DMS79 (cell line): ENCODE data around the gene ARMC2.
"Not testable (repeated sequence)": the region's sequence is repeated elsewhere in the genome, so short reads cannot be mapped to it uniquely, and the experiment has no call there.

Source experiments
- DNase-seq: peaks from one replicate; lab custom pipeline; 2025; lab: John Stamatoyannopoulos, UW

Gene ARMC2, protein sequence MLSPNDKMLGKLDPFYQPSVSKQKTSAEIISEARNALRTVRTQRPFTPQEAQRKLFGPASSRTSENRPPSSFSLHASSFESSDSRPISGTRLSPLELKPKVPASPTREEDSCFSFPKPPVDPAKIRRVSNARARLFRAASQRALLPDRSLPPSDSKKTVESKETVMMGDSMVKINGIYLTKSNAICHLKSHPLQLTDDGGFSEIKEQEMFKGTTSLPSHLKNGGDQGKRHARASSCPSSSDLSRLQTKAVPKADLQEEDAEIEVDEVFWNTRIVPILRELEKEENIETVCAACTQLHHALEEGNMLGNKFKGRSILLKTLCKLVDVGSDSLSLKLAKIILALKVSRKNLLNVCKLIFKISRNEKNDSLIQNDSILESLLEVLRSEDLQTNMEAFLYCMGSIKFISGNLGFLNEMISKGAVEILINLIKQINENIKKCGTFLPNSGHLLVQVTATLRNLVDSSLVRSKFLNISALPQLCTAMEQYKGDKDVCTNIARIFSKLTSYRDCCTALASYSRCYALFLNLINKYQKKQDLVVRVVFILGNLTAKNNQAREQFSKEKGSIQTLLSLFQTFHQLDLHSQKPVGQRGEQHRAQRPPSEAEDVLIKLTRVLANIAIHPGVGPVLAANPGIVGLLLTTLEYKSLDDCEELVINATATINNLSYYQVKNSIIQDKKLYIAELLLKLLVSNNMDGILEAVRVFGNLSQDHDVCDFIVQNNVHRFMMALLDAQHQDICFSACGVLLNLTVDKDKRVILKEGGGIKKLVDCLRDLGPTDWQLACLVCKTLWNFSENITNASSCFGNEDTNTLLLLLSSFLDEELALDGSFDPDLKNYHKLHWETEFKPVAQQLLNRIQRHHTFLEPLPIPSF

DNA sequence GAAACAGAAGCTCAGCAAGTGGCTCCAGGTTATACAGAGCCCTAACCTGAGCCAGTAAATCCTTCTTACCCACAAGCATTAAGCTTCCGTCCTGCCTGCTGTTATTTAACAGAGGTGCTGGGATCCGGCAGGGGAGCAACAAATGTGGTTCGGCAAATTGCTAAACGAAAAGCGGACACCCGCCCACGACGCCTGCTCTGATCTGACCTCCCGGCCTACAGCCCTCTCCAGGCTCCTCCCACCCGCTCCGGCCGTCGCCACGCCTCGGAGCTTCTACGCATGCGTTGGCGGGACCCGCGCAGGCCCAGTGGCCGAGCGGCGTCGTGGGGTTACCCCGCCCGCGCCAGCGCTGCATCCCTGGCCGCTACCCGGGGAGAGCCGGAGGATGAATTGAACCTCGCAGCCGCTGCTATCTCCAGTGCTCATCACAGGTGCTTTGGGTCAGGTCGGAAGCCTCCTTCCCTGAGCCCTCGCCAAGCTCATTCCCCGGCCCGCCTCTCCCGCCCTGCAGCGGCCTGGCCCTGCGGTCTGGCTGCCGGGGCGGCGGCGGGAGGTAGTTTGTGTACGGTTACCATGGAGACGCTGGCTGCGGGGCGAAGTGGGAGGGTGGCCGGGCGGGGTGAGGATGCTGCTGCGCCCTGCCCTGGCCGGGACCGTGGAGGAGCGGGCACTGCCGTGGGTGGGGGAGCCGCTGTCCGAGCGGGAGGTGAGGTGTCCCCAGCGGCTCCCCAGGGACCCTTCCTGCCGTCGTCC, at the start of gene ARMC2:
Gene ARMC2 (plus strand): TSS at position 307 of the 753 bp plus-strand sequence. CDS start 5,846 bp downstream, outside the sequence.
- peak; percentile 81 for DNase-seq

- no peak for DNase-seq
Observed at GRCh38 chr6:108798670-108799353, 49.4 kb upstream of the ARMC2 start.

DNA sequence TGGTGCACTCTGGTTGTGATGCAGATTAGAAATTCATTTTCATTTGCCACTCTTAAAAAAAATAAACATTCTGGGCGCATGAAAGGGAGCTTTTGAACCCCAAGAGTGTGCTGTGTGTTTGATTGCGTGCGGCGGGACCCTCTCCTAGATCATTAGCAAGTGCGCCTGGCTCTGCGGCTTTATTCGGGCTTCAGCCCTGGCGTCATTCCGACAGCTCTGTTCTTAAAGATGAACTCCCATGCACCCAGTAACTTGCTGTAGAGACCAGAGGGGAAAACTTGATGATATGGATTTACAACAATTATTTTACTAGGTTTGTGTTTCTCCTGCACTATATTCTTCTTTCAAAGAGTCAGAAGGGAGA, 48.9 kb upstream of the ARMC2 start:
- DNase-seq, result no peak

DNA sequence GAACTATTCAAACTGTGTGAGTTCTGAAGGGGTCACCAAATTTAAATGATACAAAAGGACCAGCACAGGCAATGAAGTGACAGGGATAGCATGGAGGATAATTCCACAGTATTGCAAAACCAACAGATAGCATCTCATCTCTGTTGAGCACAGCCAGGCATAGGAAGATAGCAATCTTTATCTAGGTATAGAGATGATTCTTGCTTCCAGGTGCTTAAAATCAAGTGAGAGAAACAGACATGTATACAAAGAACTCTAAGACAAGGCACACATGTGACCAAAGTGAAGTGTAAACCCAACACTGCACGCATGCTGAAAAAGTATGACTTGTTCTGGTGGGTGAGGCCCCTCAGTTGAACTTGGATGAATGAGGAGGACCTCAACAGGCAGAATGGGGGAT, 48.4 kb upstream of the ARMC2 start:
- no peak for DNase-seq

GRCh38 chr6:108800427-108800864, 47.8 kb upstream of the ARMC2 start:
- no peak for DNase-seq

GRCh38 chr6:108801366-108801765, 46.9 kb upstream of the ARMC2 start:
- DNase-seq, result no peak

GRCh38 chr6:108803982-108804490, 44.2 kb upstream of the ARMC2 start:
- no peak for DNase-seq

DNA sequence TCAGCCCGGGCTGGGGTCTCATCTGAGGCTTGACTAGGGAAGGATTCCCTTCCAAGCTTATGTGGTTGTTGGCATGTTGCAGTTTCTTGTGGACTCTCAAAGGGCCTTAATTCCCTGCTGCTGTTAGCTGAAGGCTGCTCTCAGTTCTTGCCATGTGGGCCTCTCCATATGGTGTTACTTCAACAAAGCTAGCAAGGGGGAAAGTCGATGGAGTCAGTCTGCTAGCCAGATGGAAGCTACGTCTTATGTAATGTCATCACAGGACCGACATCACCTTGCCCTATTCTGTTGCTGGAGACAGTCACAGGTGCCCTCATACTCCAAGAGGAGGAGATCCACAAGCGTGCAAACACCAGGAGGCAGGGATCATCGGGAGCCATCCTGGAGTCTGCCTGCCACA, 43.3 kb upstream of the ARMC2 start:
- DNase-seq, result no peak

- no peak for DNase-seq
Observed at GRCh38 chr6:108805611-108806167, 42.5 kb upstream of the ARMC2 start.

DNA sequence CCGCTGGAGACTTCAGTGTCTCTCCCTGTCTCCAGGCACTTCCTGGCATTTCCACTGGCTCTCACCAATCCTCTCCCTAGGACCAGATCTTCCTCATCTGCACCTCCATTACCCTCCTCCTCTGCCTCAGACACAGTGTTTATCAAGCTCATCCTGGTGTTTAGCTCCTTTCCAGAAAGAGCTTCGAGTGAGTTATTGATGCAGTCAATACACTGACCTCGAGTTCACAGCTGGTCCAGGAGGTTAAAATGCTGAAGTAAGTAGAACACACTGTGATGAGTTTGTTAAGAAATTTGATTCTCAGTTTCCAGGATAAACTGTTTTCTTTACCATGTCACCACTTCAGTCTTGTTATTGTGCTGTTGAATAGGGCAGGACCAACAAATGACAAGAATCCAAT, 42.1 kb upstream of the ARMC2 start:
- no peak for DNase-seq

GRCh38 chr6:108806665-108807064, 41.6 kb upstream of the ARMC2 start:
- DNase-seq, result no peak

GRCh38 chr6:108807928-108808327, 40.3 kb upstream of the ARMC2 start:
- no peak for DNase-seq

GRCh38 chr6:108809211-108809610, 39.0 kb upstream of the ARMC2 start:
- DNase-seq, result no peak

DNA sequence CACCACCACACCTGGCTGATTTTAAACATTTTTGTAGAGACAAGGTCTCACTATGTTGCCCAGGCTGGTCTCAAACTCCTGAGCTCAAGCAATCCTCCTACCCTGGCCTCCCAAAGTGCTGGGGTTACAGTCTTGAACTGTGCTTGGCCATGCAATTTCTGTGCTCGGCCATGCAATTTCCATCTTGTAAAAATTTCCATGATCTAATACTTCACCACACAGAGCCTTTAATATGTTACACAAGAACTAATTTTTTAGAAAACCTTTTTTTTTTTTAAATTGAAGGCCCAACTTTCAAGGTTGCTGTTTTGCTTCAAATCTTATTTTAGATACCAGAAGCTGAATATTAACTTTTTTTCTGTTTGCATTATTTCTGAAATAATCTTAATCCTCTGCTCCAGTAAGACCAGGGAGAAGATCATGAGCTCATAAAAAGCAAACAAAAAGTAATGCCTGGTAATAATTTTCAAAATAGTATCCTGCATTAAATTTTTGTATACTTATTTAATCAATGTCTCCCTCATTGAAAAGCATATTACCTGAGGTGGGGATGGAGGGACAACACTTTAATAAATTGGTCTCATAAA, 38.1 kb upstream of the ARMC2 start:
- no peak for DNase-seq

DNA sequence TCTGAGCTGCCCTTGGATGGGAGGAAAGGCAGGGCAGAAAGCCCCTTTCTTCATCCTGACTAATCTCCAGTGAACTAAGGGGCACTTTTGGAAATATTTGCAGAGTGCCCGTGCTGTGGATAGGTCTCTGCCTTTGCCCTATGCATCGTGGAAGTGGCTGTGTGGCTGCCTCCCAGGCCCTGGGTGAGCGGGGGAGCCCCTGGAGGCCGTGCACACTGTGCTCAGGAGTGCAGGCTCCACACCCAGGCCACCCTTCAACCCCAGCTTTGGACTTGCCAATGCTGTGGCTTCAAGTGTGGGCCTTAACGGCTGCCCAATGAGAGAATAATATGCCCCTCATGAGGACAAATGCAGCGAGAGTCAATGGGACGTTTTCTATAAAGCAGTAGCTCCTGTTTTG, 36.7 kb upstream of the ARMC2 start:
- DNase-seq, result no peak

- DNase-seq, result not testable (repeated sequence)
Observed at GRCh38 chr6:108813218-108813617, 35.0 kb upstream of the ARMC2 start.

DNA sequence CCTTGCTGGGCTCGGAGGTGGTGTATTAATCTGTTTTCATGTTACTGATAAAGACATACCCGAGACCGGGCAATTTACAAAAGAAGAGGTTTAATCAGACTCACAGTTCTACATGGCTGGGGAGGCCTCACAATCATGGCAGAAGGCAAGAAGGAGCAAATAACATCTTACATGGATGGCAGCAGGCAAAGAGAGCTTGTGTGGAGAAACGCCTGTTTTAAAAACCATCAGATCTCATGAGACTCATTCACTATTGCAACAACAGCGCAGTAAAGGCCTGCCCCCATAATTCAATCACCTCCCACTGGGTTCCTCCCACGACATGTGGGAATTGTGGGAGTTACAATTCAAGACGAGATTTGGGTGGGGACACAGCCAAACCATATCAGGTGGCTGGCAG, 30.9 kb upstream of the ARMC2 start:
- DNase-seq, result not testable (repeated sequence)

DNA sequence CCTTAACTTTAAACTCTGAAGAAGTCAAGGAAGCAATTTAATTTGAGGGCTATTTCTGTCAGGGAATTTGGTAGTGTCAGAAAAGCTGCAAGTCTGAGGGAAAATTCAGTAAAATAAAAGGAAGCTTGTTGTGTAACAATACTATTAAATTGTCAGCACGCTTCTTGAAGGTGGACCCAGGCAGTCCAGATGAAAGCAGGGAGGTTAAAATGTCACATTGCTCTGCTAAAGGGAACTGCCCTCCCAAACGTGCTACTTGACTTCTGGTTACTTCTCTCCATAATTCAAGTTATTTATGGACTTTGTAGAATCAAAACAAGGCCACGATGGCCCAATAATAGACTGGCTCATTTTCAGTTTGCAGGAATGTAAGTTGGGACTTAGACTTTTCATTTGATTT, 28.2 kb upstream of the ARMC2 start:
- DNase-seq, result no peak

GRCh38 chr6:108822401-108822800, 25.8 kb upstream of the ARMC2 start:
- DNase-seq, result no peak

GRCh38 chr6:108825326-108825725, 22.9 kb upstream of the ARMC2 start:
- no peak for DNase-seq

GRCh38 chr6:108831104-108831503, 17.1 kb upstream of the ARMC2 start:
- DNase-seq, result no peak
